HG03442 (cell line): Measurements from ENCODE around the gene AGAP2.
"Not testable (repeated sequence)": the region's sequence is repeated elsewhere in the genome, so short reads cannot be mapped to it uniquely, and the experiment has no call there.

Source experiments
- ATAC-seq: cut with Tn5 transposase; IDR thresholded peaks from one replicate; pipeline ENCODE4 v1.9.1; 2021; ENCODE audit warnings: mild to moderate bottlenecking, moderate library complexity; ENCODE audit not compliant: unreplicated experiment

The AGAP2 gene

GRCh38 chr12:57724936-57725740, 13.4 kb downstream of the AGAP2 start:
- no peak for ATAC-seq

GRCh38 chr12:57724003-57724935, 14.3 kb downstream of the AGAP2 start:
- ATAC-seq, result no peak

- no peak for ATAC-seq
These were observed 14.9 kb downstream of the AGAP2 start for GRCh38 chr12:57723630-57723962.

- ATAC-seq, result no peak
These were observed 15.6 kb downstream of the AGAP2 start for GRCh38 chr12:57722716-57723629.

GRCh38 chr12:57721846-57722608, 16.5 kb downstream of the AGAP2 start:
- not testable (repeated sequence) for ATAC-seq

GRCh38 chr12:57720606-57721595, 17.6 kb downstream of the AGAP2 start:
- no peak for ATAC-seq

GRCh38 chr12:57719777-57720605, 18.6 kb downstream of the AGAP2 start:
- ATAC-seq, result no peak

GRCh38 chr12:57718641-57719528, 19.7 kb downstream of the AGAP2 start:
- ATAC-seq, result no peak

GRCh38 chr12:57717846-57718640, 20.5 kb downstream of the AGAP2 start:
- ATAC-seq, result no peak

- no peak for ATAC-seq
These were observed 21.4 kb downstream of the AGAP2 start for GRCh38 chr12:57717131-57717530.

- no peak for ATAC-seq
These were observed 22.2 kb downstream of the AGAP2 start for GRCh38 chr12:57716305-57716704.

- ATAC-seq, result no peak
These were observed 22.8 kb downstream of the AGAP2 start for GRCh38 chr12:57715786-57716185.

- not testable (repeated sequence) for ATAC-seq
These were observed 23.4 kb downstream of the AGAP2 start for GRCh38 chr12:57715036-57715748.

- ATAC-seq, result no peak
These were observed 25.3 kb downstream of the AGAP2 start for GRCh38 chr12:57713209-57713608.

GRCh38 chr12:57712701-57713100, 25.8 kb downstream of the AGAP2 start:
- no peak for ATAC-seq

- no peak for ATAC-seq
These were observed 30.2 kb downstream of the AGAP2 start for GRCh38 chr12:57708296-57708695.
